ENCODE results near the gene FAM110C.

FAM110C gene

GRCh38 chr2:45342-46130, 769 bp downstream of the FAM110C start:
- Histone ChIP-seq H3K27ac (ENCODE audit: low read depth, low read length) (no peak overlapping the region), H3K36me3 (ENCODE audit: control insufficient read depth, low read length) (no peaks in the 10 kb centered on the region), H3F3A (ENCODE audit: control insufficient read depth, insufficient read depth) (no peaks in the 10 kb centered on the region), H3K79me2 (ENCODE audit: control insufficient read depth, low read length) (no peaks in the 10 kb centered on the region), H3K27me3 (ENCODE audit: control insufficient read depth, low read length) (no peaks in the 10 kb centered on the region), H3K4me3 (ENCODE audit: low read length) (no peak overlapping the region), H3K9me2 (replicated peaks; ENCODE audit: control insufficient read depth, low read length) (no peaks in the 10 kb centered on the region), H3K4me1 (ENCODE audit: control insufficient read depth, low read length) (no peaks in the 10 kb centered on the region), H3K4me2 (ENCODE audit: low read length) (no peak overlapping the region), H3K9me3 (ENCODE audit: control insufficient read depth, insufficient read depth, low read length) (peaks cover 6% of the 10 kb centered on the region; the same call in 1 of the 2 replicates), H4K20me1 (ENCODE audit: control insufficient read depth, insufficient read depth, low read depth, low read length) (no peaks in the 10 kb centered on the region)
- TF ChIP-seq EZH2phosphoT487 (IDR thresholded peaks at IDR 0.05; ENCODE audit: borderline replicate concordance, low read length) (no peak), CTCF (IDR thresholded peaks at IDR 0.05; ENCODE audit: low read depth, low read length, poor library complexity, severe bottlenecking) (no peak)

GRCh38 chr2:44748-45341, 1.5 kb downstream of the FAM110C start:
- TF ChIP-seq EZH2phosphoT487 (IDR thresholded peaks at IDR 0.05; ENCODE audit: borderline replicate concordance, low read length) (no peak), CTCF (IDR thresholded peaks at IDR 0.05; ENCODE audit: low read depth, low read length, poor library complexity, severe bottlenecking) (no peak)
- H3K27me3 ChIP-seq (ENCODE audit: control insufficient read depth, low read length), result no peaks in the 10 kb centered on the region
- no peaks in the 10 kb centered on the region for H3K4me1 ChIP-seq (ENCODE audit: control insufficient read depth, low read length)
- H3K9me2 ChIP-seq (replicated peaks; ENCODE audit: control insufficient read depth, low read length), result no peaks in the 10 kb centered on the region
- no peaks in the 10 kb centered on the region for H4K20me1 ChIP-seq (ENCODE audit: control insufficient read depth, insufficient read depth, low read depth, low read length)
- H3K36me3 ChIP-seq (ENCODE audit: control insufficient read depth, low read length), result no peaks in the 10 kb centered on the region
- H3K4me3 ChIP-seq (ENCODE audit: low read length), result no peak overlapping the region
- no peaks in the 10 kb centered on the region for H3F3A ChIP-seq (ENCODE audit: control insufficient read depth, insufficient read depth)
- no peaks in the 10 kb centered on the region for H3K79me2 ChIP-seq (ENCODE audit: control insufficient read depth, low read length)
- H3K9me3 ChIP-seq (ENCODE audit: control insufficient read depth, insufficient read depth, low read length), result peaks cover 6% of the 10 kb centered on the region; the same call in 1 of the 2 replicates
- no peak overlapping the region for H3K4me2 ChIP-seq (ENCODE audit: low read length)
- no peak overlapping the region for H3K27ac ChIP-seq (ENCODE audit: low read depth, low read length)

GRCh38 chr2:42788-43187, 3.5 kb downstream of the FAM110C start:
- no peak overlapping the region for H3K27ac ChIP-seq (ENCODE audit: low read depth, low read length)
- no peak overlapping the region for H3K4me2 ChIP-seq (ENCODE audit: low read length)
- H3K9me2 ChIP-seq (replicated peaks; ENCODE audit: control insufficient read depth, low read length), result no peaks in the 10 kb centered on the region
- peaks cover 6% of the 10 kb centered on the region; the same call in 1 of the 2 replicates for H3K9me3 ChIP-seq (ENCODE audit: control insufficient read depth, insufficient read depth, low read length)
- no peaks in the 10 kb centered on the region for H3K4me1 ChIP-seq (ENCODE audit: control insufficient read depth, low read length)
- H3K4me3 ChIP-seq (ENCODE audit: low read length), result no peak overlapping the region
- H3K36me3 ChIP-seq (ENCODE audit: control insufficient read depth, low read length), result no peaks in the 10 kb centered on the region
- TF ChIP-seq CTCF (IDR thresholded peaks at IDR 0.05; ENCODE audit: low read depth, low read length, poor library complexity, severe bottlenecking), result no peak
- TF ChIP-seq EZH2phosphoT487 (IDR thresholded peaks at IDR 0.05; ENCODE audit: borderline replicate concordance, low read length), result no peak
- no peaks in the 10 kb centered on the region for H3F3A ChIP-seq (ENCODE audit: control insufficient read depth, insufficient read depth)
- no peaks in the 10 kb centered on the region for H3K27me3 ChIP-seq (ENCODE audit: control insufficient read depth, low read length)
- no peaks in the 10 kb centered on the region for H4K20me1 ChIP-seq (ENCODE audit: control insufficient read depth, insufficient read depth, low read depth, low read length)
- no peaks in the 10 kb centered on the region for H3K79me2 ChIP-seq (ENCODE audit: control insufficient read depth, low read length)
